NCI-H69 (cell line): ENCODE data around the gene MAP7D2.

Source experiments
- DNase-seq: peaks from one replicate; lab custom pipeline; 2025; lab: John Stamatoyannopoulos, UW

MAP7D2 gene

DNA sequence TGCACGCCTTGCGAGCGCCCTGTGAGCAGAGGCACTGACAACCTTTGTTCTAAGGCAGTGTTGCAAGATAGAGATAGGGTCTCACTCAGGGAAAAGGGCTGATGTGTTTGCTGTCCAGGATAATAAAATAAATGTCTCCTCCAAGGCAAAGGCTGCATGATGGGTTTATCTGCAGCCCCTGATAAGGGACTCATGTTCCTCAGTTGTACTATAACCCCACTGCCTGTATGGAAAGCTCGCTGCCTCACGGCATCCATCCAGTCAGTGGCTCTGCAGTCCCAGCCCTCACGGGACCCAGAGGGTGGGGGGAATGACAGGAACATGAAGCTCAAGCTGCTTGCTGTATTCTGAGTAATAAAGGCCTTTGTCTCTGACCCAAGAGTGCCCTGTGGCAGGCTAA lies 148.4 kb downstream of the MAP7D2 start:
- DNase-seq, result no peak

DNA sequence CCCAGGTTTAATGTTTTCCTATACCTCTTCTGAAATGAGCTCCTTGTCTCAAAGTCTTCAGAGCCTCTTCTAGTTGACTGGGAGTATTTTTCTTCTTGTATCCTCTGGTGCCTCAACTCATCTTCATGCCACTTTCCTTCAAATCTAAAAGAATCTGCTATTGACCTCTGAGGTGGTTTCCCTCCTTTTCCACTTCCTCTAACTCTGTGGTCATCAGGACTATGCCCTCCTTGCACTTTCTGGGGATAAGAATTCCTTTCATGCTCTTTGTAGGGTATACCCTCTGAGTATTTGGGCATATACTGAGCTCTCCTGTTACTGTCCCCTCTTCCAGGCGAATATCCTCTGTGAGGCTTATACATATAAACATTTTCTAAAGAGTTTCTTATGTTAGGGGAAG lies 150.7 kb downstream of the MAP7D2 start:
- DNase-seq, result no peak

DNA sequence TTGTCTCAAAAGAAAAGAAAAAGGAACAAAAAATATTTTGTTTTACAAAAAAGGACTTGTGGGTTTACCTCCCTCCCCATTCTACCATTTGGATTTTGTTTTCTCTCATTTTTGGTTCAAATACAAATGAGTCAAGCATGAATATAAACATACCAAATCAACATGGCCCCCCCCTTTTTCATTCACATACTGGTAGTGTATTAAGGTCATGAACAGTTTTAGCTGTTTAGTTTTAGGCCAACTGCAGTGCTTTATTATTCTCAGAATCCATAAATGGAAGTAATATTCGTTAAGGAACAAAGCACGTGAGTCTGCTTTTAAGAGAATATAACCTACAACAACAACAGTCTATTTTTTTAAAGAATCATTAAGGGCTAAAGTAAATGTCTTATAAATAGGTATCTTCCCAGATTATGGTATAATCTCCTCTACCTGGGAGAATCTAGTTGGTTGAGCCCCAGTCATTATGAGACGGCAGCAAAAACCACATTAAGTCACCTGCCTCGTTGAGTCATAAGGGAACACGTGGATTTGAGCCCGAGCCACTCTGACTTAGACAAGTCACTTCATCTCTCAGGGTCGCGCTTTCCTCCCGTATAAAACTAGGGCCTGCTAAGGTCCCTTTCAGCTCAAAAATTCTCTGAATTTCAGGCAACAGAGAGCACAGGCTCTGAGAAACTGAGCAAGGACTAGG lies 152.5 kb downstream of the MAP7D2 start:
- DNase-seq, result no peak

DNA sequence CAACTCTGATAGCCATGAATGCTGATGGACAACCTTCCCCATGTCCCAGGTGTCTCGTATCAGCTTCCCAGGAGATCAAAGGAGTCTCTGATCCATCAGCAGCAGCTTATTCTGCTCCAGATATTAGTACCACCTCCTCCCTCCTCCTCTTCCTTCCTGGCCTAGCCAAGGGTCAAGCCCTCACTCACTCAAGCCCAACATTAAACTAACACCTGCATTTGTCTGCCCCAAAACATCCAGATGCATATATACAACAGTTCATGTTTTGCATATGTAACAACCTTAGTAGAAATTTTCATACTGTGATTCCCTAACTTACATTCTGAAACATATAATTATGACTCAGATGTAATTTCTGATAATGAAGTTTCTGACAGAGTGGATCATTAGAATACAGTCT lies 155.8 kb downstream of the MAP7D2 start:
- DNase-seq, result peak; percentile 43

- no peak for DNase-seq
These were observed 157.9 kb downstream of the MAP7D2 start for GRCh38 chrX:19958552-19959486.

- no peak for DNase-seq
These were observed 159.8 kb downstream of the MAP7D2 start for GRCh38 chrX:19956923-19957322.
